WTC11 (cell line): ENCODE results near the gene DNLZ.

Source experiments
- ATF2 ChIP-seq: sonication (generic); formaldehyde crosslinking; IDR thresholded peaks from 2 replicates; pipeline ENCODE4 v1.8.1; 2022; ENCODE audit warnings: low read depth, missing genetic modification reagents, borderline replicate concordance
- ATF3 ChIP-seq: sonication (generic); formaldehyde crosslinking; conservative IDR thresholded peaks from 2 replicates; pipeline ENCODE4 v1.8.1; 2022; ENCODE audit warnings: mild to moderate bottlenecking, missing genetic modification reagents
- CBFB ChIP-seq: sonication (generic); formaldehyde crosslinking; IDR thresholded peaks from 2 replicates; pipeline ENCODE4 v1.8.1; 2022; ENCODE audit warnings: mild to moderate bottlenecking, low read depth, missing genetic modification reagents
- ELF4 ChIP-seq: sonication (generic); formaldehyde crosslinking; IDR thresholded peaks from 2 replicates; pipeline ENCODE4 v1.8.1; 2022; ENCODE audit warnings: low read depth, mild to moderate bottlenecking, moderate library complexity, missing genetic modification reagents
- ETV6 ChIP-seq: sonication (generic); formaldehyde crosslinking; IDR thresholded peaks from 2 replicates; pipeline ENCODE4 v1.8.1; 2022; ENCODE audit warnings: mild to moderate bottlenecking, missing genetic modification reagents
- FOXJ3 ChIP-seq: sonication (generic); formaldehyde crosslinking; IDR thresholded peaks from 2 replicates; pipeline ENCODE4 v1.9.0; 2021; ENCODE audit warnings: missing genetic modification reagents, mild to moderate bottlenecking, borderline replicate concordance
- FOXK1 ChIP-seq: sonication (generic); formaldehyde crosslinking; IDR thresholded peaks from 2 replicates; pipeline ENCODE4 v1.8.0; 2022; ENCODE audit warnings: mild to moderate bottlenecking, moderate library complexity, missing genetic modification reagents
- NR2C2 ChIP-seq: sonication (generic); formaldehyde crosslinking; IDR thresholded peaks from 2 replicates; pipeline ENCODE4 v1.8.0; 2022; ENCODE audit warnings: mild to moderate bottlenecking, missing genetic modification reagents
- ZNF138 ChIP-seq: sonication (generic); formaldehyde crosslinking; conservative IDR thresholded peaks from 2 replicates; pipeline ENCODE4 v1.8.1; 2022; ENCODE audit warnings: mild to moderate bottlenecking, moderate library complexity, missing genetic modification reagents
- ZNF219 ChIP-seq: sonication (generic); formaldehyde crosslinking; IDR thresholded peaks from 2 replicates; pipeline ENCODE4 v1.8.0; 2023; ENCODE audit warnings: missing genetic modification reagents, mild to moderate bottlenecking, borderline replicate concordance
- TF ChIP-seq, protein P1 (sequence below): fragments of 200-600 bp; IDR thresholded peaks from 2 replicates; pipeline ENCODE4 v1.8.0; 2022; ENCODE audit warnings: antibody characterized with exemption
- TF ChIP-seq, protein P2 (sequence below): sonication (generic); formaldehyde crosslinking; IDR thresholded peaks from 2 replicates; pipeline ENCODE4 v1.8.1; 2023; ENCODE audit warnings: mild to moderate bottlenecking, missing genetic modification reagents, moderate library complexity
- TF ChIP-seq, protein P3 (sequence below): sonication (generic); formaldehyde crosslinking; IDR thresholded peaks from 2 replicates; pipeline ENCODE4 v1.8.1; 2023; ENCODE audit warnings: mild to moderate bottlenecking, moderate library complexity, missing genetic modification reagents
- TF ChIP-seq, protein P4 (sequence below): sonication (generic); formaldehyde crosslinking; IDR thresholded peaks from 2 replicates; pipeline ENCODE4 v1.8.0; 2023; ENCODE audit warnings: missing genetic modification reagents, mild to moderate bottlenecking, borderline replicate concordance

DNA sequence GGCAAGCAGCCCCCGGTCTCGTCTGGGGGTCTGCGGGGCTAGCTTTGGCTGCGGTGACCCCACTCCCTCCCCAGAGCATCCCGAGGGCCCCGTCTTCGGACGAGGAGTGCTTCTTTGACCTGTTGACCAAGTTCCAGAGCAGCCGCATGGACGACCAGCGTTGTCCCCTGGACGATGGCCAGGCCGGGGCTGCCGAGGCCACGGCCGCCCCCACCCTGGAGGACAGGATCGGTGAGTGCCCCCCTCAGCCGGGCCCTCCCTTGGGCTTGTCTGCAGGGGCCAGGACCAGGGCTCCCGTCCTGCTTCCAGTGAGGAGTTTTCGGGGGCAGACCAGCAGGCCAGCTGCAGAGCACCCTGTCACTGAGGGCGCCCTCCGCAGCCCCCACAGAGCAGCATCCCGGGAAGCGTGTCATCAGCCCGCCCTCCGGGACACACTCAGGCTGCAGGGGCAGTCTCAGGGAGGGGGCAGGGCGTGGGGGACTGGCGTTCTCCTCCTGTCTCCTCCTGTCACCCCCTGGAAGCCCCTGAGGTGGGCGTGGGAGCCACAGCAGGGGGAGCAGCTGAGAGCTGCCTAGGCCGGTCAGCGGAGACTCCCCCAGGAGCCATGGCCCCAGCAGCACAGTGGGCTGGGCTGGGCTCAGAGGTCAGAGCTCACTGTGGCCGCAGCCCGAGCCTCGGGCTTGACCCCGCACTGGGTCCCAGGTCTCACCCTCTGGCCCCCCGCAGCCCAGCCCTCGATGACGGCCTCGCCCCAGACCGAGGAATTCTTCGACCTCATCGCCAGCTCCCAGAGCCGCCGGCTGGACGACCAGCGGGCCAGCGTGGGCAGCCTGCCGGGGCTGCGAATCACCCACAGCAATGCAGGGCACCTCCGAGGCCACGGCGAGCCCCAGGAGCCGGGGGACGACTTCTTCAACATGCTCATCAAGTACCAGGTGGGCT, 7.7 kb downstream of the DNLZ start:
- TF ChIP-seq, protein P1, sequence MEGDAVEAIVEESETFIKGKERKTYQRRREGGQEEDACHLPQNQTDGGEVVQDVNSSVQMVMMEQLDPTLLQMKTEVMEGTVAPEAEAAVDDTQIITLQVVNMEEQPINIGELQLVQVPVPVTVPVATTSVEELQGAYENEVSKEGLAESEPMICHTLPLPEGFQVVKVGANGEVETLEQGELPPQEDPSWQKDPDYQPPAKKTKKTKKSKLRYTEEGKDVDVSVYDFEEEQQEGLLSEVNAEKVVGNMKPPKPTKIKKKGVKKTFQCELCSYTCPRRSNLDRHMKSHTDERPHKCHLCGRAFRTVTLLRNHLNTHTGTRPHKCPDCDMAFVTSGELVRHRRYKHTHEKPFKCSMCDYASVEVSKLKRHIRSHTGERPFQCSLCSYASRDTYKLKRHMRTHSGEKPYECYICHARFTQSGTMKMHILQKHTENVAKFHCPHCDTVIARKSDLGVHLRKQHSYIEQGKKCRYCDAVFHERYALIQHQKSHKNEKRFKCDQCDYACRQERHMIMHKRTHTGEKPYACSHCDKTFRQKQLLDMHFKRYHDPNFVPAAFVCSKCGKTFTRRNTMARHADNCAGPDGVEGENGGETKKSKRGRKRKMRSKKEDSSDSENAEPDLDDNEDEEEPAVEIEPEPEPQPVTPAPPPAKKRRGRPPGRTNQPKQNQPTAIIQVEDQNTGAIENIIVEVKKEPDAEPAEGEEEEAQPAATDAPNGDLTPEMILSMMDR, result no peak
- TF ChIP-seq ATF3 (CRISPR knock-in tag) (no peak), ZNF219 (CRISPR knock-in tag) (no peak), ELF4 (CRISPR knock-in tag) (no peak), NR2C2 (CRISPR knock-in tag) (no peak), FOXK1 (CRISPR knock-in tag) (no peak), ETV6 (CRISPR knock-in tag) (no peak), ZNF138 (CRISPR knock-in tag) (no peak), ATF2 (CRISPR knock-in tag) (no peak), CBFB (CRISPR knock-in tag) (no peak), FOXJ3 (CRISPR knock-in tag) (no peak)
- TF ChIP-seq, protein P2, sequence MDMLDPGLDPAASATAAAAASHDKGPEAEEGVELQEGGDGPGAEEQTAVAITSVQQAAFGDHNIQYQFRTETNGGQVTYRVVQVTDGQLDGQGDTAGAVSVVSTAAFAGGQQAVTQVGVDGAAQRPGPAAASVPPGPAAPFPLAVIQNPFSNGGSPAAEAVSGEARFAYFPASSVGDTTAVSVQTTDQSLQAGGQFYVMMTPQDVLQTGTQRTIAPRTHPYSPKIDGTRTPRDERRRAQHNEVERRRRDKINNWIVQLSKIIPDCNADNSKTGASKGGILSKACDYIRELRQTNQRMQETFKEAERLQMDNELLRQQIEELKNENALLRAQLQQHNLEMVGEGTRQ (CRISPR knock-in tag), result no peak
- TF ChIP-seq, protein P3, sequence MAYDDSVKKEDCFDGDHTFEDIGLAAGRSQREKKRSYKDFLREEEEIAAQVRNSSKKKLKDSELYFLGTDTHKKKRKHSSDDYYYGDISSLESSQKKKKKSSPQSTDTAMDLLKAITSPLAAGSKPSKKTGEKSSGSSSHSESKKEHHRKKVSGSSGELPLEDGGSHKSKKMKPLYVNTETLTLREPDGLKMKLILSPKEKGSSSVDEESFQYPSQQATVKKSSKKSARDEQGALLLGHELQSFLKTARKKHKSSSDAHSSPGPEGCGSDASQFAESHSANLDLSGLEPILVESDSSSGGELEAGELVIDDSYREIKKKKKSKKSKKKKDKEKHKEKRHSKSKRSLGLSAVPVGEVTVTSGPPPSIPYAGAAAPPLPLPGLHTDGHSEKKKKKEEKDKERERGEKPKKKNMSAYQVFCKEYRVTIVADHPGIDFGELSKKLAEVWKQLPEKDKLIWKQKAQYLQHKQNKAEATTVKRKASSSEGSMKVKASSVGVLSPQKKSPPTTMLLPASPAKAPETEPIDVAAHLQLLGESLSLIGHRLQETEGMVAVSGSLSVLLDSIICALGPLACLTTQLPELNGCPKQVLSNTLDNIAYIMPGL (CRISPR knock-in tag), result no peak
- TF ChIP-seq, protein P4, sequence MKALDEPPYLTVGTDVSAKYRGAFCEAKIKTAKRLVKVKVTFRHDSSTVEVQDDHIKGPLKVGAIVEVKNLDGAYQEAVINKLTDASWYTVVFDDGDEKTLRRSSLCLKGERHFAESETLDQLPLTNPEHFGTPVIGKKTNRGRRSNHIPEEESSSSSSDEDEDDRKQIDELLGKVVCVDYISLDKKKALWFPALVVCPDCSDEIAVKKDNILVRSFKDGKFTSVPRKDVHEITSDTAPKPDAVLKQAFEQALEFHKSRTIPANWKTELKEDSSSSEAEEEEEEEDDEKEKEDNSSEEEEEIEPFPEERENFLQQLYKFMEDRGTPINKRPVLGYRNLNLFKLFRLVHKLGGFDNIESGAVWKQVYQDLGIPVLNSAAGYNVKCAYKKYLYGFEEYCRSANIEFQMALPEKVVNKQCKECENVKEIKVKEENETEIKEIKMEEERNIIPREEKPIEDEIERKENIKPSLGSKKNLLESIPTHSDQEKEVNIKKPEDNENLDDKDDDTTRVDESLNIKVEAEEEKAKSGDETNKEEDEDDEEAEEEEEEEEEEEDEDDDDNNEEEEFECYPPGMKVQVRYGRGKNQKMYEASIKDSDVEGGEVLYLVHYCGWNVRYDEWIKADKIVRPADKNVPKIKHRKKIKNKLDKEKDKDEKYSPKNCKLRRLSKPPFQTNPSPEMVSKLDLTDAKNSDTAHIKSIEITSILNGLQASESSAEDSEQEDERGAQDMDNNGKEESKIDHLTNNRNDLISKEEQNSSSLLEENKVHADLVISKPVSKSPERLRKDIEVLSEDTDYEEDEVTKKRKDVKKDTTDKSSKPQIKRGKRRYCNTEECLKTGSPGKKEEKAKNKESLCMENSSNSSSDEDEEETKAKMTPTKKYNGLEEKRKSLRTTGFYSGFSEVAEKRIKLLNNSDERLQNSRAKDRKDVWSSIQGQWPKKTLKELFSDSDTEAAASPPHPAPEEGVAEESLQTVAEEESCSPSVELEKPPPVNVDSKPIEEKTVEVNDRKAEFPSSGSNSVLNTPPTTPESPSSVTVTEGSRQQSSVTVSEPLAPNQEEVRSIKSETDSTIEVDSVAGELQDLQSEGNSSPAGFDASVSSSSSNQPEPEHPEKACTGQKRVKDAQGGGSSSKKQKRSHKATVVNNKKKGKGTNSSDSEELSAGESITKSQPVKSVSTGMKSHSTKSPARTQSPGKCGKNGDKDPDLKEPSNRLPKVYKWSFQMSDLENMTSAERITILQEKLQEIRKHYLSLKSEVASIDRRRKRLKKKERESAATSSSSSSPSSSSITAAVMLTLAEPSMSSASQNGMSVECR (CRISPR knock-in tag), result no peak
